H1 (cell line): Measurements from ENCODE around the gene TAS2R50. TPM values are rescaled to one million over a fixed set of nuclear protein-coding genes. Genes with fewer than 3 reads are reported as not detected.

Experiments used
- CTCF ChIA-PET: fragments of 300-600 bp; sonication (Branson Sonifier 250); formaldehyde crosslinking; loops from one replicate; lab custom pipeline; 2021; ENCODE audit not compliant: partially characterized antibody; lab: Charles Lee
- POLR2A ChIA-PET: fragments of 300-600 bp; sonication (Branson Sonifier 250); formaldehyde crosslinking; loops from one replicate; lab custom pipeline; 2021; ENCODE audit warnings: inconsistent platforms; ENCODE audit not compliant: partially characterized antibody; lab: Charles Lee
- DNase-seq, 2 experiments: peaks; one replicate each; pipeline versions ENCODE4 v3.0.0 to v3.0.0-alpha.2; 2010 to 2022; ENCODE audit warnings: low spot score in 2 of 2, low read depth in 1 of 2, mixed read lengths in 1 of 2
- FAIRE-seq: peaks from 2 replicates; lab custom pipeline; 2011; peaks lifted over from hg19 to GRCh38; lab: Jason Lieb, UNC
- H2AFZ ChIP-seq: 2 replicates; pipeline ENCODE4 v1.8.1; 2012; ENCODE audit warnings: low read length, inconsistent platforms
- H2AK5ac ChIP-seq: 2 replicates; pipeline ENCODE4 v1.6.1; 2013; ENCODE audit warnings: low read depth, low read length
- H2BK120ac ChIP-seq: replicated peaks from 2 replicates; pipeline ENCODE3; 2013; ENCODE audit warnings: low read depth, low read length, inconsistent platforms
- H2BK12ac ChIP-seq: 2 replicates; pipeline ENCODE4 v1.6.1; 2013; ENCODE audit warnings: low read depth, low read length
- H2BK15ac ChIP-seq: 2 replicates; pipeline ENCODE4 v1.6.1; 2013; ENCODE audit warnings: low read length
- H2BK20ac ChIP-seq: 2 replicates; pipeline ENCODE4 v1.6.1; 2013; ENCODE audit warnings: low read length
- H2BK5ac ChIP-seq: 2 replicates; pipeline ENCODE4 v1.6.1; 2013; ENCODE audit warnings: low read depth, low read length
- H3K14ac ChIP-seq: 2 replicates; pipeline ENCODE4 v1.6.1; 2013; ENCODE audit warnings: inconsistent platforms; ENCODE audit not compliant: insufficient read length
- H3K18ac ChIP-seq: 2 replicates; pipeline ENCODE4 v1.6.1; 2013; ENCODE audit warnings: low read length; ENCODE audit errors: extremely low read depth
- H3K23ac ChIP-seq: 2 replicates; pipeline ENCODE4 v1.6.1; 2013; ENCODE audit warnings: inconsistent platforms; ENCODE audit not compliant: insufficient read length
- H3K23me2 ChIP-seq: 2 replicates; pipeline ENCODE4 v1.6.1; 2013; ENCODE audit warnings: low read depth, low read length
- H3K27ac ChIP-seq: 2 replicates; pipeline ENCODE4 v1.6.1; 2011; ENCODE audit warnings: low read depth, low read length, inconsistent platforms
- H3K27me3 ChIP-seq, 4 experiments: replicated peaks in 1 of 4; 1 replicate in 1 of 4; 2 replicates in 3 of 4; pipeline versions ENCODE4 v1.6.1 to v1.8.1; 2011 to 2013; ENCODE audit warnings: low read length in 3 of 4, mild to moderate bottlenecking in 3 of 4, inconsistent platforms in 2 of 4, mixed read lengths in 2 of 4, moderate library complexity in 1 of 4; ENCODE audit not compliant: control insufficient read depth in 3 of 4, insufficient read depth in 3 of 4; ENCODE audit errors: extremely low read depth in 1 of 4
- H3K36me3 ChIP-seq, 4 experiments: 2 replicates each; pipeline versions ENCODE4 v1.6.1 to v1.8.1; 2011 to 2013; ENCODE audit warnings: mild to moderate bottlenecking in 4 of 4, low read length in 3 of 4, moderate library complexity in 2 of 4, control low read depth in 1 of 4, inconsistent platforms in 1 of 4; ENCODE audit not compliant: insufficient read depth in 4 of 4, control insufficient read depth in 2 of 4
- H3K4ac ChIP-seq: replicated peaks from 2 replicates; pipeline ENCODE3; 2013; ENCODE audit warnings: low read length, low read depth, mixed read lengths, inconsistent platforms; ENCODE audit not compliant: insufficient read length
- H3K4me1 ChIP-seq, 4 experiments: replicated peaks in 1 of 4; 1 replicate in 1 of 4; 2 replicates in 3 of 4; pipeline versions ENCODE4 v1.6.1 to v1.8.1; 2011 to 2013; ENCODE audit warnings: low read length in 3 of 4, inconsistent platforms in 2 of 4, mixed read lengths in 1 of 4; ENCODE audit not compliant: insufficient read depth in 4 of 4, control insufficient read depth in 3 of 4
- H3K4me2 ChIP-seq, 2 experiments: 2 replicates each; pipeline versions ENCODE4 v1.6.1 to v1.8.1; 2011 to 2013; ENCODE audit warnings: low read depth in 2 of 2, low read length in 2 of 2, control low read depth in 1 of 2, inconsistent platforms in 1 of 2, mild to moderate bottlenecking in 1 of 2; ENCODE audit not compliant: insufficient read depth in 1 of 2
- H3K4me3 ChIP-seq, 4 experiments: fragments of 200-600, 300-600 bp in 1 of 4; sonication (generic), shearing (Covaris generic), sonication (Bioruptor Twin) in 1 of 4; 2 replicates each; pipeline versions ENCODE4 v1.5.1 to v1.8.1; 2011 to 2016; ENCODE audit warnings: low read length in 4 of 4, low read depth in 3 of 4, control low read depth in 2 of 4, inconsistent platforms in 2 of 4, mild to moderate bottlenecking in 2 of 4, mixed read lengths in 1 of 4, moderate library complexity in 1 of 4; ENCODE audit not compliant: insufficient read depth in 2 of 4; ENCODE audit errors: extremely low read depth in 1 of 4
- H3K56ac ChIP-seq: replicated peaks from 2 replicates; pipeline ENCODE3; 2013; ENCODE audit warnings: low read depth, mild to moderate bottlenecking, mixed read lengths, low read length, inconsistent platforms; ENCODE audit not compliant: insufficient read length
- H3K79me1 ChIP-seq: 2 replicates; pipeline ENCODE4 v1.6.1; 2013; ENCODE audit warnings: low read depth, low read length, control low read depth
- H3K79me2 ChIP-seq, 2 experiments: 2 replicates each; pipeline versions ENCODE4 v1.6.1 to v1.8.1; 2012 to 2013; ENCODE audit warnings: low read length in 2 of 2, mild to moderate bottlenecking in 2 of 2, inconsistent platforms in 1 of 2; ENCODE audit not compliant: insufficient read depth in 2 of 2, control insufficient read depth in 1 of 2
- H3K9ac ChIP-seq, 4 experiments: replicated peaks in 1 of 4; 1 replicate in 1 of 4; 2 replicates in 3 of 4; pipeline versions ENCODE4 v1.6.1 to v1.8.1; 2011 to 2013; ENCODE audit warnings: low read depth in 3 of 4, low read length in 3 of 4, control low read depth in 2 of 4, mild to moderate bottlenecking in 2 of 4, moderate library complexity in 2 of 4, inconsistent platforms in 1 of 4; ENCODE audit errors: extremely low read depth in 1 of 4
- H3K9me3 ChIP-seq, 2 experiments: 2 replicates each; pipeline versions ENCODE4 v1.6.1 to v1.8.1; 2012 to 2013; ENCODE audit warnings: mild to moderate bottlenecking in 2 of 2, moderate library complexity in 2 of 2, control low read depth in 1 of 2, inconsistent platforms in 1 of 2, low read depth in 1 of 2, low read length in 1 of 2, mixed read lengths in 1 of 2; ENCODE audit not compliant: insufficient read depth in 2 of 2
- H4K20me1 ChIP-seq, 2 experiments: replicated peaks in 1 of 2; 2 replicates each; pipeline versions ENCODE3 to v1.8.1; 2011 to 2013; ENCODE audit warnings: inconsistent platforms in 2 of 2, low read length in 2 of 2, mild to moderate bottlenecking in 1 of 2; ENCODE audit not compliant: insufficient read depth in 2 of 2, control insufficient read depth in 1 of 2
- H4K5ac ChIP-seq: 2 replicates; pipeline ENCODE4 v1.6.1; 2013; ENCODE audit warnings: low read length, low read depth, mixed read lengths, inconsistent platforms; ENCODE audit not compliant: insufficient read length
- H4K8ac ChIP-seq: 2 replicates; pipeline ENCODE4 v1.8.0; 2013; ENCODE audit warnings: mild to moderate bottlenecking, moderate library complexity, low read length, inconsistent platforms; ENCODE audit not compliant: insufficient read depth; ENCODE audit errors: extremely low read depth
- H4K91ac ChIP-seq: replicated peaks from 2 replicates; pipeline ENCODE3; 2013; ENCODE audit warnings: low read length, mixed read lengths, inconsistent platforms; ENCODE audit not compliant: insufficient read length
- CHD1 ChIP-seq: IDR thresholded peaks from 2 replicates; pipeline ENCODE4 v1.6.1; 2012; ENCODE audit warnings: low read depth, low read length, improper control_type of control experiment
- GTF2F1 ChIP-seq: IDR thresholded peaks from 2 replicates; pipeline ENCODE4 v1.6.1; 2012; ENCODE audit warnings: low read depth, low read length, improper control_type of control experiment, borderline replicate concordance
- JUN ChIP-seq: IDR thresholded peaks from 2 replicates; pipeline ENCODE4 v1.6.1; 2011; ENCODE audit warnings: low read depth, mild to moderate bottlenecking, improper control_type of control experiment, low read length
- JUND ChIP-seq: IDR thresholded peaks from 2 replicates; pipeline ENCODE4 v1.6.1; 2011; ENCODE audit warnings: mild to moderate bottlenecking, improper control_type of control experiment, low read length
- KDM4A ChIP-seq: IDR thresholded peaks from one replicate; pipeline ENCODE4 v1.7.1; 2012; ENCODE audit warnings: low read depth, mild to moderate bottlenecking, moderate library complexity, low read length, inconsistent platforms; ENCODE audit not compliant: severe bottlenecking
- RAD21 ChIP-seq, 2 experiments: IDR thresholded peaks in 1 of 2; conservative IDR thresholded peaks in 1 of 2; 2 replicates each; pipeline ENCODE4 v1.6.1; 2011; ENCODE audit warnings: low read depth in 2 of 2, low read length in 2 of 2, improper control_type of control experiment in 1 of 2, inconsistent platforms in 1 of 2, mild to moderate bottlenecking in 1 of 2, moderate library complexity in 1 of 2
- RFX5 ChIP-seq: IDR thresholded peaks from 2 replicates; pipeline ENCODE4 v1.6.1; 2011; ENCODE audit warnings: low read depth, low read length, improper control_type of control experiment, borderline replicate concordance
- SP2 ChIP-seq: IDR thresholded peaks from 2 replicates; pipeline ENCODE4 v1.6.1; 2012; ENCODE audit warnings: mild to moderate bottlenecking, low read length, inconsistent platforms
- TBP ChIP-seq: IDR thresholded peaks from 2 replicates; pipeline ENCODE4 v1.6.1; 2011; ENCODE audit warnings: low read depth, low read length, improper control_type of control experiment
- TCF12 ChIP-seq: IDR thresholded peaks from 2 replicates; pipeline ENCODE4 v1.6.1; 2011; ENCODE audit warnings: low read depth, mild to moderate bottlenecking, low read length
- ZNF274 ChIP-seq: IDR thresholded peaks from 2 replicates; pipeline ENCODE4 v1.7.0; 2012; ENCODE audit warnings: low read length, borderline replicate concordance; ENCODE audit errors: extremely low read depth
- WGBS, 2 experiments: shearing (Covaris generic) in 1 of 2; methylation state at CpG; one replicate each; pipeline versions ENCODE4 v1.1.6 to v1.1.7; 2013 to 2015; ENCODE audit warnings: low lambda C conversion rate in 2 of 2, mixed read lengths in 2 of 2, inconsistent platforms in 1 of 2, low coverage in 1 of 2, missing lambda C conversion rate in 1 of 2; ENCODE audit not compliant: insufficient replicate concordance in 2 of 2, insufficient coverage in 1 of 2, insufficient read length in 1 of 2; ENCODE audit errors: extremely low coverage in 1 of 2, missing lambda C conversion rate in 1 of 2; 5-methylcytosine and 5-hydroxymethylcytosine counted together
- polyA plus RNA-seq, 7 experiments: library from polyadenylated mRNA; depleted of rRNA in 3 of 7; stranded (reverse) in 5 of 7; unstranded in 2 of 7; fragments of >200 nt in 5 of 7; fragments of 200-250 nt in 2 of 7; gene quantifications; 1 replicate in 5 of 7; 2 replicates in 1 of 7; 4 replicates in 1 of 7; pipeline versions ENCODE4 v1.2.1 to v1.2.3, GENCODE V29; 2011 to 2013; ENCODE audit warnings: missing spikeins in 2 of 7, mixed read lengths in 2 of 7
- total RNA-seq: library from RNA; stranded (reverse); fragmentation: NEBNext Ultra II Directional; extraction: Animal tissue kit (Norgen Biotek cat#: 25700); gene quantifications from 2 replicates; pipeline ENCODE4 v1.2.1, GENCODE V29; 2021
- TF ChIP-seq, protein P1 (sequence below): IDR thresholded peaks from 2 replicates; pipeline ENCODE4 v1.6.1; 2012; ENCODE audit warnings: inconsistent platforms
- TF ChIP-seq, protein P2 (sequence below): IDR thresholded peaks from 2 replicates; pipeline ENCODE4 v1.6.1; 2012; ENCODE audit warnings: inconsistent platforms

TAS2R50 gene
- total and polyA plus RNA-seq, 2 of the 8 experiments (the other 6 are each of a cell fraction or from before 2014, with no cell fraction given), result 0.11 to 0.50 TPM

GRCh38 chr12:10989107-10989506 is 2.4 kb upstream of the TAS2R50 start:
- CTCF ChIA-PET, result no interaction called here
- Histone ChIP-seq H3K79me1 (no peaks in the 10 kb centered on the region), H3K9ac (no peak overlapping the region)
- TF ChIP-seq CHD1, result no peak
- TF ChIP-seq TCF12, result no peak
- TF ChIP-seq, protein P1, sequence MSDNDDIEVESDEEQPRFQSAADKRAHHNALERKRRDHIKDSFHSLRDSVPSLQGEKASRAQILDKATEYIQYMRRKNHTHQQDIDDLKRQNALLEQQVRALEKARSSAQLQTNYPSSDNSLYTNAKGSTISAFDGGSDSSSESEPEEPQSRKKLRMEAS, result no peak
- TF ChIP-seq TBP, result no peak
- TF ChIP-seq, protein P2, sequence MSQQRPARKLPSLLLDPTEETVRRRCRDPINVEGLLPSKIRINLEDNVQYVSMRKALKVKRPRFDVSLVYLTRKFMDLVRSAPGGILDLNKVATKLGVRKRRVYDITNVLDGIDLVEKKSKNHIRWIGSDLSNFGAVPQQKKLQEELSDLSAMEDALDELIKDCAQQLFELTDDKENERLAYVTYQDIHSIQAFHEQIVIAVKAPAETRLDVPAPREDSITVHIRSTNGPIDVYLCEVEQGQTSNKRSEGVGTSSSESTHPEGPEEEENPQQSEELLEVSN, result no peak
- no peak for TF ChIP-seq RAD21 (IDR thresholded peaks at IDR 0.05 in 1 of 2, conservative IDR thresholded peaks at IDR 0.05 in 1 of 2; ENCODE audit: low read depth in 2 of 2, low read length in 2 of 2)
- TF ChIP-seq RFX5, result no peak
- no peak for TF ChIP-seq KDM4A
- no peak for TF ChIP-seq GTF2F1
- no peak for TF ChIP-seq JUN
- TF ChIP-seq ZNF274, result no peak
- no peak for TF ChIP-seq SP2
- no peak for TF ChIP-seq JUND
- TF ChIP-seq, all 59 proteins: peak for 0
- Histone ChIP-seq H4K20me1 (peaks cover 0 to 3% of the 10 kb centered on the region in 2 experiments), H3K4me1 (no peaks in the 10 kb centered on the region), H3K27ac (no peak overlapping the region), H3K23ac (no peak overlapping the region), H3K4me3 (no peak overlapping the region), H3K79me2 (no peaks in the 10 kb centered on the region), H3K23me2 (no peaks in the 10 kb centered on the region), H3K18ac (no peak overlapping the region), H3K27me3 (no peaks in the 10 kb centered on the region), H2BK20ac (no peak overlapping the region), H4K8ac (no peak overlapping the region), H2BK120ac (no peak overlapping the region), H4K5ac (no peak overlapping the region), H2BK12ac (no peak overlapping the region), H2AFZ (no peak overlapping the region), H3K56ac (no peak overlapping the region), H4K91ac (no peak overlapping the region), H3K9me3 (no peaks in the 10 kb centered on the region), H2BK5ac (no peak overlapping the region), H3K4ac (no peak overlapping the region), H2BK15ac (no peak overlapping the region), H3K4me2 (no peak overlapping the region), H3K36me3 (no peaks in the 10 kb centered on the region; a peak in 1 of 8 replicates), H2AK5ac (no peak overlapping the region), H3K14ac (no peak overlapping the region)
- POLR2A ChIA-PET, result no interaction called here
- DNase-seq, result no peak
- 91% methylated on average over 2 of the region's 2 CpGs; no CpG with 5 or more reads in 1 of the 2 experiments for WGBS, 2 experiments
- no peak for FAIRE-seq
